Fibroblast of lung (primary cell): ENCODE data around the gene TMEM269. TPM values are rescaled to one million over a fixed set of nuclear protein-coding genes. Genes with fewer than 3 reads are reported as not detected.

Experiments
- DNase-seq, 2 donors: peaks; one replicate each; pipeline versions ENCODE4 v3.0.0 to v3.0.0-alpha.2; 2010; ENCODE audit warnings: low read depth in 2 of 2
- H2AFZ ChIP-seq: 2 replicates; pipeline ENCODE4 v1.5.1; 2012; ENCODE audit warnings: low read length, control low read depth, inconsistent platforms
- H3K27ac ChIP-seq: 2 replicates; pipeline ENCODE4 v1.5.1; 2011; ENCODE audit warnings: low read length, control low read depth; ENCODE audit not compliant: insufficient read depth
- H3K27me3 ChIP-seq: 2 replicates; pipeline ENCODE4 v1.5.1; 2011; ENCODE audit warnings: mild to moderate bottlenecking, low read length; ENCODE audit not compliant: control insufficient read depth, insufficient read depth
- H3K36me3 ChIP-seq: 2 replicates; pipeline ENCODE4 v1.5.1; 2011; ENCODE audit warnings: low read length; ENCODE audit not compliant: control insufficient read depth, insufficient read depth
- H3K4me1 ChIP-seq: 2 replicates; pipeline ENCODE4 v1.5.1; 2011; ENCODE audit warnings: low read length; ENCODE audit not compliant: control insufficient read depth, insufficient read depth; ENCODE audit errors: extremely low read depth
- H3K4me2 ChIP-seq: 2 replicates; pipeline ENCODE4 v1.5.1; 2011; ENCODE audit warnings: low read length, control low read depth; ENCODE audit not compliant: insufficient read depth; ENCODE audit errors: extremely low read depth
- H3K4me3 ChIP-seq, 4 experiments: fragments of 200-600 bp in 1 of 4; sonication (generic) in 1 of 4; replicated peaks in 1 of 4; 2 replicates each; pipeline ENCODE4 v1.5.1; 2011 to 2016; ENCODE audit warnings: low read length in 4 of 4, low read depth in 3 of 4, mild to moderate bottlenecking in 3 of 4, control low read depth in 2 of 4, inconsistent platforms in 1 of 4, mixed read lengths in 1 of 4; ENCODE audit not compliant: insufficient read depth in 1 of 4; ENCODE audit errors: control extremely low read depth in 1 of 4
- H3K79me2 ChIP-seq: 2 replicates; pipeline ENCODE4 v1.5.1; 2012; ENCODE audit warnings: mild to moderate bottlenecking, low read length, inconsistent platforms; ENCODE audit not compliant: control insufficient read depth, insufficient read depth
- H3K9ac ChIP-seq: 2 replicates; pipeline ENCODE4 v1.5.1; 2011; ENCODE audit warnings: mild to moderate bottlenecking, low read length, control low read depth; ENCODE audit not compliant: insufficient read depth
- H3K9me3 ChIP-seq: 2 replicates; pipeline ENCODE4 v1.5.1; 2012; ENCODE audit warnings: low read depth, low read length; ENCODE audit not compliant: control insufficient read depth, insufficient read depth
- H4K20me1 ChIP-seq: 2 replicates; pipeline ENCODE4 v1.5.1; 2011; ENCODE audit warnings: low read length; ENCODE audit not compliant: control insufficient read depth, insufficient read depth; ENCODE audit errors: extremely low read depth
- CTCF ChIP-seq, 2 donors: IDR thresholded peaks in 1 of 2; conservative IDR thresholded peaks in 1 of 2; 1 replicate in 1 of 2; 2 replicates in 1 of 2; pipeline ENCODE4 v1.5.1; 2011 to 2012; ENCODE audit warnings: low read length in 2 of 2, control low read depth in 1 of 2, inconsistent platforms in 1 of 2, low read depth in 1 of 2, mild to moderate bottlenecking in 1 of 2
- EZH2 ChIP-seq: IDR thresholded peaks from 2 replicates; pipeline ENCODE4 v1.5.1; 2012; ENCODE audit warnings: low read length, control low read depth, mild to moderate bottlenecking; ENCODE audit errors: missing control alignments
- polyA plus RNA-seq, 2 donors: library from polyadenylated mRNA; depleted of rRNA in 1 of 2; stranded (reverse) in 1 of 2; unstranded in 1 of 2; fragments of >200 nt; gene quantifications; 2 replicates each; pipeline ENCODE4 v1.2.1, GENCODE V29; 2011 to 2012; ENCODE audit warnings: missing spikeins in 1 of 2
- total RNA-seq: library from RNA; depleted of rRNA; stranded (reverse); fragments of >200 nt; gene quantifications from 2 replicates; pipeline ENCODE4 v1.2.1, GENCODE V29; 2014

TMEM269 gene
- total and polyA plus RNA-seq, 2 donors (not counting 1 experiment from before 2014, with no cell fraction given) = 0.10 to 0.17 TPM

GRCh38 chr1:42777852-42778251 is 6.9 kb upstream of the TMEM269 start:
- H3K27ac ChIP-seq = no peak overlapping the region
- H3K27me3 ChIP-seq = no peaks in the 10 kb centered on the region
- H3K9ac ChIP-seq = no peak overlapping the region
- DNase-seq = peak in 1 of 2 donors; percentile 58
- H3K9me3 ChIP-seq = no peaks in the 10 kb centered on the region
- H4K20me1 ChIP-seq = no peaks in the 10 kb centered on the region
- H3K36me3 ChIP-seq = peaks cover 2% of the 10 kb centered on the region
- no peaks in the 10 kb centered on the region for H3K79me2 ChIP-seq
- no peak overlapping the region for H3K4me3 ChIP-seq
- no peak overlapping the region for H3K4me2 ChIP-seq
- TF ChIP-seq EZH2 (no peak), CTCF (conservative IDR thresholded peaks at IDR 0.05 in 1 of 2, IDR thresholded peaks at IDR 0.05 in 1 of 2; ENCODE audit: low read depth in 1 of 2, low read length in 2 of 2) (peak; percentile 77 to 81)
- no peak overlapping the region for H2AFZ ChIP-seq
- no peaks in the 10 kb centered on the region for H3K4me1 ChIP-seq

DNA sequence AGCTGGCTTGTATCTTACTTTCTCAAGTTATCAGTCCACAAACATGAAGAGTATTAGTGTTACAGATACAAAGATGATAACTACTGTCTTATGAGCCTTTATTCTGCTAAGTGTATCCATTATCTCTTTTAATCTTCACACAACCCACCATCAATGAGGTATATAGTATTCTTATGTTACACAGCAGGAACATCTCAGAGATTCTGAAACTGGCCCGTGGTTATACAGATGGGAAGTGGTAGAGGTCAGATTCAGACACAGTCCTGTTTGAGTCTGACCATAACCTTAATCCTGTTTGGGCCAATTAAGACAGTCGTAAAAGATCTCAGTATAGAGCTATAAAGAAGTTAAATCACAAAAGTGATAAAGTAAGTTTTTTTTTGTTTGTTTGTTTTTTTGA is 5.1 kb upstream of the TMEM269 start:
- H4K20me1 ChIP-seq = no peaks in the 10 kb centered on the region
- no peaks in the 10 kb centered on the region for H3K79me2 ChIP-seq
- no peak overlapping the region for H3K4me3 ChIP-seq
- no peak for DNase-seq
- no peak overlapping the region for H2AFZ ChIP-seq
- peaks cover 2% of the 10 kb centered on the region for H3K36me3 ChIP-seq
- H3K4me2 ChIP-seq = no peak overlapping the region
- H3K9me3 ChIP-seq = no peaks in the 10 kb centered on the region
- H3K27me3 ChIP-seq = no peaks in the 10 kb centered on the region
- TF ChIP-seq EZH2 (no peak), CTCF (conservative IDR thresholded peaks at IDR 0.05 in 1 of 2, IDR thresholded peaks at IDR 0.05 in 1 of 2; ENCODE audit: low read depth in 1 of 2, low read length in 2 of 2) (no peak)
- H3K4me1 ChIP-seq = no peaks in the 10 kb centered on the region
- no peak overlapping the region for H3K27ac ChIP-seq
- H3K9ac ChIP-seq = no peak overlapping the region

GRCh38 chr1:42780176-42780575 is 4.6 kb upstream of the TMEM269 start:
- no peak overlapping the region for H3K27ac ChIP-seq
- H3K4me1 ChIP-seq = no peaks in the 10 kb centered on the region
- no peak overlapping the region for H3K4me2 ChIP-seq
- H4K20me1 ChIP-seq = no peaks in the 10 kb centered on the region
- no peaks in the 10 kb centered on the region for H3K36me3 ChIP-seq
- H2AFZ ChIP-seq = no peak overlapping the region
- no peaks in the 10 kb centered on the region for H3K79me2 ChIP-seq
- H3K9me3 ChIP-seq = no peaks in the 10 kb centered on the region
- no peak overlapping the region for H3K9ac ChIP-seq
- H3K27me3 ChIP-seq = no peaks in the 10 kb centered on the region
- no peak for DNase-seq
- TF ChIP-seq CTCF (conservative IDR thresholded peaks at IDR 0.05 in 1 of 2, IDR thresholded peaks at IDR 0.05 in 1 of 2; ENCODE audit: low read depth in 1 of 2, low read length in 2 of 2) (no peak), EZH2 (no peak)
- no peak overlapping the region for H3K4me3 ChIP-seq
